Caco-2 (cell line): ENCODE measurements around the gene SNRNP27. TPM values are rescaled to one million over a fixed set of nuclear protein-coding genes. Genes with fewer than 3 reads are reported as not detected.
"Not testable (repeated sequence)": the region's sequence is repeated elsewhere in the genome, so short reads cannot be mapped to it uniquely, and the experiment has no call there.

ENCODE experiments used
- BruUV-seq: library from RNA; stranded (reverse); fragments of 400-500 nt; replicated peaks from 2 replicates; lab custom pipeline; 2021; lab: Mats Ljungman, UMichigan
- CTCF ChIA-PET: fragments of 300-600 bp; sonication (Branson Sonifier 250); formaldehyde crosslinking; loops from one replicate; lab custom pipeline; 2022; ENCODE audit warnings: antibody characterized with exemption; lab: Charles Lee
- POLR2A ChIA-PET: fragments of 300-600 bp; sonication (Branson Sonifier 250); formaldehyde crosslinking; loops from one replicate; lab custom pipeline; 2022; ENCODE audit warnings: antibody characterized with exemption; lab: Charles Lee
- DNase-seq, 2 experiments: peaks; one replicate each; pipeline versions ENCODE4 v3.0.0 to v3.0.0-alpha.2; 2020 to 2022
- H3K27me3 ChIP-seq: replicated peaks from 2 replicates; pipeline ENCODE4 v1.6.0; 2011; ENCODE audit warnings: low read length; ENCODE audit not compliant: control insufficient read depth, insufficient read depth
- H3K36me3 ChIP-seq: 2 replicates; pipeline ENCODE4 v1.5.1; 2011; ENCODE audit warnings: low read length; ENCODE audit not compliant: control insufficient read depth, insufficient read depth
- H3K4me1 ChIP-seq: fragments of 250-450 bp; sonication (Bioruptor Pico); 2 replicates; pipeline ENCODE4 v1.5.1; 2020; ENCODE audit warnings: mild to moderate bottlenecking
- H3K4me3 ChIP-seq: 2 replicates; pipeline ENCODE4 v1.5.1; 2011; ENCODE audit warnings: low read depth, mild to moderate bottlenecking, control low read depth, low read length
- H3K9me3 ChIP-seq: fragments of 250-450 bp; sonication (Bioruptor Pico); 2 replicates; pipeline ENCODE4 v1.5.1; 2020; ENCODE audit warnings: mild to moderate bottlenecking, moderate library complexity
- H3K27ac Mint-ChIP-seq: one replicate; pipeline ENCODE4 v1.8.0; 2022; ENCODE audit warnings: mixed read lengths; ENCODE audit not compliant: unreplicated experiment
- H3K27me3 Mint-ChIP-seq: one replicate; pipeline ENCODE4 v1.8.0; 2022; ENCODE audit warnings: mixed read lengths; ENCODE audit not compliant: insufficient read depth, unreplicated experiment
- H3K36me3 Mint-ChIP-seq: one replicate; pipeline ENCODE4 v1.8.0; 2022; ENCODE audit warnings: mild to moderate bottlenecking, mixed read lengths; ENCODE audit not compliant: insufficient read depth, unreplicated experiment
- H3K4me1 Mint-ChIP-seq: one replicate; pipeline ENCODE4 v1.8.0; 2022; ENCODE audit warnings: low read depth, mixed read lengths; ENCODE audit not compliant: unreplicated experiment
- H3K4me3 Mint-ChIP-seq: one replicate; pipeline ENCODE4 v1.8.0; 2022; ENCODE audit warnings: mild to moderate bottlenecking, moderate library complexity, mixed read lengths; ENCODE audit not compliant: unreplicated experiment
- H3K9me3 Mint-ChIP-seq: one replicate; pipeline ENCODE4 v1.8.0; 2022; ENCODE audit warnings: mixed read lengths; ENCODE audit not compliant: unreplicated experiment
- intact Hi-C: fragments of 100-400 bp; cut with micrococcal nuclease; formaldehyde crosslinking; loops from one replicate; pipeline ENCODE4 v1.10.0; 2022; ENCODE audit not compliant: unreplicated experiment
- total RNA-seq: library from RNA; stranded (reverse); gene quantifications from 2 replicates; pipeline ENCODE4 v1.2.3, GENCODE V29; 2022
- TF ChIP-seq, protein P1 (sequence below), 2 experiments: fragments of 200-600 bp in 1 of 2; IDR thresholded peaks; 1 replicate in 1 of 2; 2 replicates in 1 of 2; pipeline versions ENCODE4 v1.5.1 to v1.8.0; 2011 to 2022; ENCODE audit warnings: antibody characterized with exemption in 1 of 2, control low read depth in 1 of 2, inconsistent platforms in 1 of 2, low read depth in 1 of 2, low read length in 1 of 2, mild to moderate bottlenecking in 1 of 2, moderate library complexity in 1 of 2; ENCODE audit not compliant: insufficient read depth in 1 of 2, severe bottlenecking in 1 of 2, unreplicated experiment in 1 of 2

SNRNP27 gene
- total RNA-seq, 1 experiment from 2014 or later = 49.7 TPM

GRCh38 chr2:69948032-69948962, 54.5 kb downstream of the SNRNP27 start:
- TF ChIP-seq, protein P1, sequence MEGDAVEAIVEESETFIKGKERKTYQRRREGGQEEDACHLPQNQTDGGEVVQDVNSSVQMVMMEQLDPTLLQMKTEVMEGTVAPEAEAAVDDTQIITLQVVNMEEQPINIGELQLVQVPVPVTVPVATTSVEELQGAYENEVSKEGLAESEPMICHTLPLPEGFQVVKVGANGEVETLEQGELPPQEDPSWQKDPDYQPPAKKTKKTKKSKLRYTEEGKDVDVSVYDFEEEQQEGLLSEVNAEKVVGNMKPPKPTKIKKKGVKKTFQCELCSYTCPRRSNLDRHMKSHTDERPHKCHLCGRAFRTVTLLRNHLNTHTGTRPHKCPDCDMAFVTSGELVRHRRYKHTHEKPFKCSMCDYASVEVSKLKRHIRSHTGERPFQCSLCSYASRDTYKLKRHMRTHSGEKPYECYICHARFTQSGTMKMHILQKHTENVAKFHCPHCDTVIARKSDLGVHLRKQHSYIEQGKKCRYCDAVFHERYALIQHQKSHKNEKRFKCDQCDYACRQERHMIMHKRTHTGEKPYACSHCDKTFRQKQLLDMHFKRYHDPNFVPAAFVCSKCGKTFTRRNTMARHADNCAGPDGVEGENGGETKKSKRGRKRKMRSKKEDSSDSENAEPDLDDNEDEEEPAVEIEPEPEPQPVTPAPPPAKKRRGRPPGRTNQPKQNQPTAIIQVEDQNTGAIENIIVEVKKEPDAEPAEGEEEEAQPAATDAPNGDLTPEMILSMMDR (IDR thresholded peaks at IDR 0.05; ENCODE audit: insufficient read depth in 1 of 2, low read depth in 1 of 2, low read length in 1 of 2, severe bottlenecking in 1 of 2, unreplicated experiment in 1 of 2) = no peak
- Histone ChIP-seq H3K36me3 (no peaks in the 10 kb centered on the region), H3K9me3 (no peaks in the 10 kb centered on the region), H3K4me3 (no peak overlapping the region), H3K4me1 (no peaks in the 10 kb centered on the region), H3K27me3 (no peaks in the 10 kb centered on the region)
- H3K9me3 Mint-ChIP-seq = no peaks in the 10 kb centered on the region
- ChIA-PET POLR2A (no interaction called here), CTCF (no interaction called here)
- peaks cover 29% of the 10 kb centered on the region for H3K4me1 Mint-ChIP-seq
- H3K4me3 Mint-ChIP-seq = no peak overlapping the region
- intact Hi-C loops = no loop called here
- DNase-seq = no peak
- no peak overlapping the region for H3K27ac Mint-ChIP-seq
- H3K27me3 Mint-ChIP-seq = no peaks in the 10 kb centered on the region
- no TSS peak for BruUV-seq
- H3K36me3 Mint-ChIP-seq = peaks cover 5% of the 10 kb centered on the region

DNA sequence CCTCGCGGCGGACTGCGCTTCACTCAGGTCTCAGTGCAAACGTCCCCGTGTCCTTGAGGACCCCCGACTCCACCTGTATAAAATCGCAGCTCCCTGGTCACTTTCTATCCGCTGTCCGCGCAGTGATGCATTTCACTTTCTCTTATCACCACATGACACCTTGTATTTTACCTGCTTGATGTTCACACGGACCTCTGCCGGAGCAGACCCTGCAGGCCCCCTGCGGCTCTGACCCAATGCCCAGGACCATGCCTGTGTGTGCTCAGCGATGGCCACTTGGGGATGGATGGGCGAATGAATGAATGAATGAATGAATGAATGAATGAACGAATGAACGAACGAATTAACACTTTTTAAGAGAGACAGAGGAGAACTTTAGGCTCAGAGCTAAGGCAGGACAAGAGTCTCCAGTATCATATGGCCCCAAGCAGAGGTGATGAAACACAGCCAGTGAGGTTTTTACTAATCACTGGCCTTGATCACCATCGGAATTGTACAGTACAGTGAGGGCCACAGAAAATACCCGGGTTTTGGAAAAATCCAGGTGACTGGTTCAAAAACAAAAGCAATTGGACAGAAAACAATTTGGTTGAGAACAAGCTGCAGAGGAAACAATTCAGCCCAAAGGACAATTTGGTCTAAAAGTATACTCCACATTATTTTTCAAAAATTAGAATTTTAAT, 55.3 kb downstream of the SNRNP27 start:
- no TSS peak for BruUV-seq
- H3K4me1 ChIP-seq = no peaks in the 10 kb centered on the region
- POLR2A ChIA-PET = no interaction called here
- TF ChIP-seq, protein P1 (IDR thresholded peaks at IDR 0.05; ENCODE audit: insufficient read depth in 1 of 2, low read depth in 1 of 2, low read length in 1 of 2, severe bottlenecking in 1 of 2, unreplicated experiment in 1 of 2) = no peak
- CTCF ChIA-PET = no interaction called here
- peaks cover 4% of the 10 kb centered on the region for H3K36me3 Mint-ChIP-seq
- H3K27ac Mint-ChIP-seq = no peak overlapping the region
- H3K9me3 Mint-ChIP-seq = no peaks in the 10 kb centered on the region
- no peaks in the 10 kb centered on the region for H3K27me3 ChIP-seq
- H3K4me1 Mint-ChIP-seq = peaks cover 29% of the 10 kb centered on the region
- intact Hi-C loops = no loop called here
- H3K4me3 Mint-ChIP-seq = no peak overlapping the region
- H3K27me3 Mint-ChIP-seq = no peaks in the 10 kb centered on the region
- no peak overlapping the region for H3K4me3 ChIP-seq
- H3K36me3 ChIP-seq = no peaks in the 10 kb centered on the region
- no peak for DNase-seq
- no peaks in the 10 kb centered on the region for H3K9me3 ChIP-seq

GRCh38 chr2:69950241-69950640, 56.5 kb downstream of the SNRNP27 start:
- no TSS peak for BruUV-seq
- Mint-ChIP-seq H3K27ac (no peak overlapping the region), H3K9me3 (no peaks in the 10 kb centered on the region), H3K27me3 (no peaks in the 10 kb centered on the region), H3K4me1 (peaks cover 29% of the 10 kb centered on the region), H3K36me3 (peaks cover 4% of the 10 kb centered on the region), H3K4me3 (no peak overlapping the region)
- Histone ChIP-seq H3K27me3 (no peaks in the 10 kb centered on the region), H3K9me3 (no peaks in the 10 kb centered on the region), H3K36me3 (no peaks in the 10 kb centered on the region), H3K4me3 (no peak overlapping the region), H3K4me1 (no peaks in the 10 kb centered on the region)
- ChIA-PET CTCF (no interaction called here), POLR2A (no interaction called here)
- TF ChIP-seq, protein P1 (IDR thresholded peaks at IDR 0.05; ENCODE audit: insufficient read depth in 1 of 2, low read depth in 1 of 2, low read length in 1 of 2, severe bottlenecking in 1 of 2, unreplicated experiment in 1 of 2) = no peak
- intact Hi-C loops = no loop called here
- DNase-seq = no peak

GRCh38 chr2:69950671-69951070, 56.9 kb downstream of the SNRNP27 start:
- intact Hi-C loops, H3K9me3 Mint-ChIP-seq, POLR2A ChIA-PET, H3K36me3 ChIP-seq, H3K4me1 ChIP-seq, DNase-seq, H3K4me3 ChIP-seq, H3K9me3 ChIP-seq, H3K36me3 Mint-ChIP-seq, BruUV-seq, H3K27me3 ChIP-seq, H3K27ac Mint-ChIP-seq, H3K27me3 Mint-ChIP-seq, H3K4me3 Mint-ChIP-seq: not testable (repeated sequence)
- CTCF ChIA-PET = interaction anchor here (0.7 kb wide), 1 partner anchor 135 kb away, joined by 3 read pairs; no protein-coding TSS in a partner anchor
- H3K4me1 Mint-ChIP-seq = peaks cover 25% of the 10 kb centered on the region
